ENCODE results near the gene DECR2. TPM values are rescaled to one million over a fixed set of nuclear protein-coding genes. Genes with fewer than 3 reads are reported as not detected.
A peak's percentile ranks its signal among the peaks of the same experiment; 100 is the strongest.

Gene DECR2
- total and polyA plus RNA-seq, 10 of the 15 experiments (the other 5 are each of a cell fraction or from before 2014, with no cell fraction given): 0.53 to 20.3 (median 6.0) TPM

- no peak for TF ChIP-seq MLLT1 (IDR thresholded peaks at IDR 0.05)
- peak; percentile 27; the same call in 1 of the 2 replicates for TF ChIP-seq YY1 (IDR thresholded peaks at IDR 0.05; ENCODE audit: low read depth, low read length)
- no peak for TF ChIP-seq HSF1 (IDR thresholded peaks at IDR 0.05; ENCODE audit: low read depth, low read length)
- no peak for TF ChIP-seq ELK1 (IDR thresholded peaks at IDR 0.05; ENCODE audit: low read depth, low read length)
- TF ChIP-seq RCOR1 (conservative IDR thresholded peaks at IDR 0.05; ENCODE audit: low read depth, low read length): no peak
- TF ChIP-seq LARP7 (IDR thresholded peaks at IDR 0.05): peak; percentile 95
- no peak for TF ChIP-seq TARDBP (IDR thresholded peaks at IDR 0.05; ENCODE audit: borderline replicate concordance)
- no peak for TF ChIP-seq CBX5 (IDR thresholded peaks at IDR 0.05; ENCODE audit: low read depth)
- TF ChIP-seq IRF3 (IDR thresholded peaks at IDR 0.05): no peak
- TF ChIP-seq SKIL (IDR thresholded peaks at IDR 0.05; ENCODE audit: low read depth, poor library complexity, severe bottlenecking): no peak
- peak; percentile 23; the same call in 1 of the 2 replicates for TF ChIP-seq RB1 (IDR thresholded peaks at IDR 0.05; ENCODE audit: borderline replicate concordance)
- peak; percentile 56; the same call in 1 of the 2 replicates for TF ChIP-seq ZNF217 (IDR thresholded peaks at IDR 0.05)
- no peak for TF ChIP-seq JUNB (IDR thresholded peaks at IDR 0.05)
- no peak for TF ChIP-seq ZNF592 (IDR thresholded peaks at IDR 0.05)
- peak; percentile 59 for TF ChIP-seq NR2F1 (conservative IDR thresholded peaks at IDR 0.05)
- 0 out of 2 replicates have a peak, but pooled peaks have one; percentile 42 for TF ChIP-seq POLR2AphosphoS2 (IDR thresholded peaks at IDR 0.05; ENCODE audit: low read depth, low read length)
Observed at GRCh38 chr16:381789-382717, 19.6 kb upstream of the DECR2 start, which contains the start of gene PGAP6 (continued).

Measured in GM12878 (cell line).